H9 (cell line): ENCODE measurements around the gene PPBP. TPM values are rescaled to one million over a fixed set of nuclear protein-coding genes. Genes with fewer than 3 reads are reported as not detected.

Source experiments
- DNase-seq: peaks from one replicate; pipeline ENCODE4 v3.0.0-alpha.2; 2017
- H2AFZ ChIP-seq: one replicate; pipeline ENCODE4 v1.6.1; 2013; ENCODE audit warnings: mild to moderate bottlenecking, low read length, control low read depth, moderate library complexity
- H2AK5ac ChIP-seq: 2 replicates; pipeline ENCODE4 v1.6.1; 2013; ENCODE audit warnings: low read length, control low read depth, mixed read lengths; ENCODE audit not compliant: insufficient read length
- H2BK120ac ChIP-seq: one replicate; pipeline ENCODE4 v1.6.1; 2013; ENCODE audit warnings: low read depth, mild to moderate bottlenecking, low read length, control low read depth, inconsistent platforms; ENCODE audit not compliant: poor library complexity, severe bottlenecking
- H2BK12ac ChIP-seq: 2 replicates; pipeline ENCODE4 v1.6.1; 2013; ENCODE audit warnings: low read length, control low read depth, mixed read lengths, low read depth; ENCODE audit not compliant: insufficient read length
- H2BK15ac ChIP-seq: 2 replicates; pipeline ENCODE4 v1.6.1; 2013; ENCODE audit warnings: low read depth, low read length, control low read depth
- H2BK20ac ChIP-seq: one replicate; pipeline ENCODE4 v1.6.1; 2013; ENCODE audit warnings: low read depth, mild to moderate bottlenecking, low read length, control low read depth, inconsistent platforms; ENCODE audit not compliant: poor library complexity, severe bottlenecking
- H2BK5ac ChIP-seq: 2 replicates; pipeline ENCODE4 v1.6.1; 2013; ENCODE audit warnings: low read length, control low read depth, mixed read lengths; ENCODE audit not compliant: insufficient read length
- H3K14ac ChIP-seq: 2 replicates; pipeline ENCODE4 v1.6.1; 2013; ENCODE audit warnings: low read length, control low read depth; ENCODE audit not compliant: insufficient read depth
- H3K18ac ChIP-seq: 2 replicates; pipeline ENCODE4 v1.6.1; 2013; ENCODE audit warnings: low read depth, mild to moderate bottlenecking, mixed read lengths, low read length, control low read depth; ENCODE audit not compliant: insufficient read length
- H3K23ac ChIP-seq: 2 replicates; pipeline ENCODE4 v1.6.1; 2013; ENCODE audit warnings: low read length, control low read depth, mixed read lengths, low read depth; ENCODE audit not compliant: insufficient read length
- H3K23me2 ChIP-seq: 2 replicates; pipeline ENCODE4 v1.6.1; 2013; ENCODE audit warnings: low read depth, mild to moderate bottlenecking, mixed read lengths, low read length, control low read depth; ENCODE audit not compliant: insufficient read length, poor library complexity, severe bottlenecking
- H3K27ac ChIP-seq: 2 replicates; pipeline ENCODE4 v1.5.1; 2013; ENCODE audit warnings: low read length, control low read depth, mixed read lengths, low read depth; ENCODE audit not compliant: insufficient read length
- H3K27me3 ChIP-seq: 2 replicates; pipeline ENCODE4 v1.6.1; 2013; ENCODE audit warnings: low read length, control low read depth, inconsistent platforms; ENCODE audit not compliant: insufficient read depth
- H3K4ac ChIP-seq: 2 replicates; pipeline ENCODE4 v1.6.1; 2013; ENCODE audit warnings: low read depth, mild to moderate bottlenecking, control low read depth, inconsistent platforms, low read length, moderate library complexity
- H3K4me1 ChIP-seq: 2 replicates; pipeline ENCODE4 v1.6.1; 2013; ENCODE audit warnings: low read length, control low read depth, inconsistent platforms; ENCODE audit not compliant: insufficient read depth
- H3K4me2 ChIP-seq: 2 replicates; pipeline ENCODE4 v1.6.1; 2013; ENCODE audit warnings: low read length, control low read depth, mixed read lengths; ENCODE audit not compliant: insufficient read length, insufficient read depth
- H3K56ac ChIP-seq: 2 replicates; pipeline ENCODE4 v1.6.1; 2013; ENCODE audit warnings: low read depth, mild to moderate bottlenecking, mixed read lengths, low read length, control low read depth; ENCODE audit not compliant: insufficient read length
- H3K79me1 ChIP-seq: 2 replicates; pipeline ENCODE4 v1.6.1; 2013; ENCODE audit warnings: low read depth, mild to moderate bottlenecking, moderate library complexity, low read length, control low read depth, inconsistent platforms; ENCODE audit not compliant: insufficient read depth, poor library complexity, severe bottlenecking
- H3K79me2 ChIP-seq: 2 replicates; pipeline ENCODE4 v1.6.1; 2013; ENCODE audit warnings: low read length, control low read depth, inconsistent platforms; ENCODE audit not compliant: insufficient read depth
- H3K9ac ChIP-seq: 2 replicates; pipeline ENCODE4 v1.6.1; 2013; ENCODE audit warnings: low read length, control low read depth, mixed read lengths; ENCODE audit not compliant: insufficient read length; ENCODE audit errors: extremely low read depth
- H3K9me3 ChIP-seq: one replicate; pipeline ENCODE4 v1.6.1; 2013; ENCODE audit warnings: low read depth, low read length, inconsistent platforms; ENCODE audit not compliant: control insufficient read depth
- H3T11ph ChIP-seq: one replicate; pipeline ENCODE4 v1.6.1; 2013; ENCODE audit warnings: mild to moderate bottlenecking, low read length, control low read depth, inconsistent platforms
- H4K20me1 ChIP-seq: one replicate; pipeline ENCODE4 v1.6.1; 2013; ENCODE audit not compliant: control insufficient read depth, insufficient read length, insufficient read depth
- H4K5ac ChIP-seq: 2 replicates; pipeline ENCODE4 v1.6.1; 2013; ENCODE audit warnings: low read depth, mild to moderate bottlenecking, mixed read lengths, low read length, control low read depth; ENCODE audit not compliant: insufficient read length
- H4K8ac ChIP-seq: replicated peaks from 2 replicates; pipeline ENCODE4 v1.6.1; 2013; ENCODE audit warnings: low read length, control low read depth, mixed read lengths, low read depth; ENCODE audit not compliant: insufficient read length
- H4K91ac ChIP-seq: 2 replicates; pipeline ENCODE4 v1.6.1; 2013; ENCODE audit warnings: low read depth, mild to moderate bottlenecking, moderate library complexity, mixed read lengths, low read length, control low read depth; ENCODE audit not compliant: insufficient read length
- H3K27ac Mint-ChIP-seq, 3 experiments: 2 replicates in 2 of 3; 3 replicates in 1 of 3; pipeline ENCODE4 v1.8.0; 2020 to 2021; ENCODE audit warnings: mixed read lengths in 3 of 3, mild to moderate bottlenecking in 1 of 3, moderate library complexity in 1 of 3
- H3K27me3 Mint-ChIP-seq: 2 replicates; pipeline ENCODE4 v1.8.0; 2021; ENCODE audit warnings: low read depth, mild to moderate bottlenecking, moderate library complexity, mixed read lengths
- H3K36me3 Mint-ChIP-seq, 3 experiments: 2 replicates in 2 of 3; 3 replicates in 1 of 3; pipeline ENCODE4 v1.8.0; 2020 to 2021; ENCODE audit warnings: low read depth in 3 of 3, mixed read lengths in 3 of 3; ENCODE audit not compliant: insufficient read depth in 1 of 3
- H3K4me1 Mint-ChIP-seq, 2 experiments: 2 replicates each; pipeline ENCODE4 v1.8.0; 2020; ENCODE audit warnings: mixed read lengths in 2 of 2
- H3K4me3 Mint-ChIP-seq, 2 experiments: 2 replicates in 1 of 2; 3 replicates in 1 of 2; pipeline ENCODE4 v1.8.0; 2020 to 2021; ENCODE audit warnings: mild to moderate bottlenecking in 2 of 2, mixed read lengths in 2 of 2, moderate library complexity in 1 of 2
- H3K9me3 Mint-ChIP-seq, 2 experiments: 2 replicates in 1 of 2; 3 replicates in 1 of 2; pipeline ENCODE4 v1.8.0; 2020; ENCODE audit warnings: mild to moderate bottlenecking in 2 of 2, mixed read lengths in 2 of 2, moderate library complexity in 1 of 2
- total RNA-seq: library from RNA; stranded (reverse); gene quantifications from 2 replicates; pipeline ENCODE4 v1.2.1, GENCODE V29; 2021
- TF ChIP-seq, protein P1 (sequence below): fragments of 200-600 bp; sonication (generic); conservative IDR thresholded peaks from 3 replicates; pipeline ENCODE4 v1.8.0; 2021; ENCODE audit warnings: antibody characterized with exemption, mild to moderate bottlenecking

The PPBP gene
- total RNA-seq, 1 experiment from 2014 or later, result 0.33 TPM

DNA sequence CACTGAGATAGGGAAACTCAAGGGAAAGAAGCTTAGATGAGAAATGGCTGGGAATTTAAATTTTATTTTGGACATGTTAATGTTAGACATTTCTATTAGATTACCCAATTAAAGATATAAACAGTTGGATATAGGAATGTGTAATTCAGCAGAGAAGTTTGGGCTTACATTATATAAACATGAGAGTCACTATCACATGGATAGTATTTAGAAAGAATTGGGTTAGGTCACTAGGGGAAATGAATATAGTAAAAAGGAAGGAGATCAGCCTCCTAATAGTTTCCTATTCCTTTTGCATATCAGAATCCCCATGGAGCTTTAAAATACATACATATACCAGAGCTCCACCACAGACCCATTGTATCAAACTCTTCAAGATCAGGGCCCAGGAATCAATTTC lies 30.1 kb upstream of the PPBP start:
- no peaks in the 10 kb centered on the region for H3K79me2 ChIP-seq
- H2AFZ ChIP-seq, result no peak overlapping the region
- no peaks in the 10 kb centered on the region for H3K23me2 ChIP-seq
- Mint-ChIP-seq H3K4me1 (peaks cover 18 to 24% of the 10 kb centered on the region in 2 experiments), H3K36me3 (peaks cover 0 to 4% (median 1%) of the 10 kb centered on the region in 3 experiments; a peak in 3 of 7 replicates), H3K9me3 (peaks cover 0 to 3% of the 10 kb centered on the region in 2 experiments; a peak in 3 of 5 replicates), H3K27me3 (no peaks in the 10 kb centered on the region), H3K4me3 (no peak overlapping the region), H3K27ac (no peak overlapping the region)
- no peak overlapping the region for H2BK12ac ChIP-seq
- peaks cover 5% of the 10 kb centered on the region; the same call in 1 of the 2 replicates for H3K4me1 ChIP-seq
- H3K23ac ChIP-seq, result no peak overlapping the region
- no peak overlapping the region for H3K4me2 ChIP-seq
- no peak overlapping the region for H2BK5ac ChIP-seq
- H3K27ac ChIP-seq, result no peak overlapping the region
- H3K14ac ChIP-seq, result no peak overlapping the region
- H3K27me3 ChIP-seq, result no peaks in the 10 kb centered on the region
- H3K18ac ChIP-seq, result no peak overlapping the region
- no peak overlapping the region for H3T11ph ChIP-seq
- no peak overlapping the region for H2AK5ac ChIP-seq
- no peak for DNase-seq
- no peak overlapping the region for H4K5ac ChIP-seq
- no peaks in the 10 kb centered on the region for H3K79me1 ChIP-seq
- no peak overlapping the region for H2BK120ac ChIP-seq
- H4K91ac ChIP-seq, result no peak overlapping the region
- no peak overlapping the region for H4K8ac ChIP-seq
- no peaks in the 10 kb centered on the region for H3K9me3 ChIP-seq
- no peaks in the 10 kb centered on the region for H4K20me1 ChIP-seq
- H2BK15ac ChIP-seq, result no peak overlapping the region
- no peak overlapping the region for H3K56ac ChIP-seq
- no peak overlapping the region for H3K4ac ChIP-seq
- TF ChIP-seq, protein P1, sequence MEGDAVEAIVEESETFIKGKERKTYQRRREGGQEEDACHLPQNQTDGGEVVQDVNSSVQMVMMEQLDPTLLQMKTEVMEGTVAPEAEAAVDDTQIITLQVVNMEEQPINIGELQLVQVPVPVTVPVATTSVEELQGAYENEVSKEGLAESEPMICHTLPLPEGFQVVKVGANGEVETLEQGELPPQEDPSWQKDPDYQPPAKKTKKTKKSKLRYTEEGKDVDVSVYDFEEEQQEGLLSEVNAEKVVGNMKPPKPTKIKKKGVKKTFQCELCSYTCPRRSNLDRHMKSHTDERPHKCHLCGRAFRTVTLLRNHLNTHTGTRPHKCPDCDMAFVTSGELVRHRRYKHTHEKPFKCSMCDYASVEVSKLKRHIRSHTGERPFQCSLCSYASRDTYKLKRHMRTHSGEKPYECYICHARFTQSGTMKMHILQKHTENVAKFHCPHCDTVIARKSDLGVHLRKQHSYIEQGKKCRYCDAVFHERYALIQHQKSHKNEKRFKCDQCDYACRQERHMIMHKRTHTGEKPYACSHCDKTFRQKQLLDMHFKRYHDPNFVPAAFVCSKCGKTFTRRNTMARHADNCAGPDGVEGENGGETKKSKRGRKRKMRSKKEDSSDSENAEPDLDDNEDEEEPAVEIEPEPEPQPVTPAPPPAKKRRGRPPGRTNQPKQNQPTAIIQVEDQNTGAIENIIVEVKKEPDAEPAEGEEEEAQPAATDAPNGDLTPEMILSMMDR, result no peak
- H2BK20ac ChIP-seq, result no peak overlapping the region
- no peak overlapping the region for H3K9ac ChIP-seq
